ENCODE measurements around the gene TAS2R9.

GRCh38 chr12:10853776-10854175, 43.8 kb upstream of the TAS2R9 start:
- TF ChIP-seq POLR2A (IDR thresholded peaks at IDR 0.05; ENCODE audit: low read length) (no peak), EP300 (IDR thresholded peaks at IDR 0.05) (no peak)

Data from A549 (cell line).